Measurements from ENCODE around the gene PPFIA3. TPM values are rescaled to one million over a fixed set of nuclear protein-coding genes. Genes with fewer than 3 reads are reported as not detected.
A peak's percentile ranks its signal among the peaks of the same experiment; 100 is the strongest.

The PPFIA3 gene
- total RNA-seq, 4 donors from 2014 or later, result 1.9 to 4.1 (median 3.0) TPM

DNA sequence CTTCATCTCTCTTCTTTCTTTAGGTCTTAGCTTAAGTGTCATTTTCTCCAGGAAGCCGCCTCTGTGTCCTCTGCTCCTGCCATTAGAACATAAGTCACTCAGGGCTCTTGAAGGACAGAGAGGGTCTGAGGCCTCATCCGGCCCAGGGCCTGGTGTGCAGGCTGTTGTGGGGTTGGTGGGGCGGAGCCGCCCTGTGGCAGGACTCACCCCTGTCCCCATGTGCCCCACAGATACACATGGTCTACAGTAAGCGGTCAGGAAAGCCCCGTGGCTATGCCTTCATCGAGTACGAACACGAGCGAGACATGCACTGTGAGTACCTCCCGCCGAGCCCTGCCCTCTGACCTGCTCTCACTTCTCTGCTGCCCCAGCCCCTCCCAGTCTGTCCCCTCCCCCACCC is 18.2 kb upstream of the PPFIA3 start:
- H3K27me3 ChIP-seq, result no peaks in the 10 kb centered on the region
- intact Hi-C loops (cut with DNase I; ENCODE audit: low total_unique reads), result no loop called here
- no peaks in the 10 kb centered on the region for H3K9me3 ChIP-seq
- peaks cover 0 to 83% of the 10 kb centered on the region in 2 donors for H3K36me3 ChIP-seq
- TF ChIP-seq POLR2A (IDR thresholded peaks at IDR 0.05) (no peak), CTCF (IDR thresholded peaks at IDR 0.05 in 4 of 5, conservative IDR thresholded peaks at IDR 0.05 in 1 of 5) (no peak)
- peak overlapping the region in 3 of 4 donors; percentile 1 to 37 (median 34) for H3K27ac ChIP-seq
- ATAC-seq (no peak), DNase-seq (no peak)
- in situ Hi-C loops (cut with MboI; ENCODE audit: low sequenced_read_pairs in 4 of 4), result no loop called here
- peaks cover 27 to 33% of the 10 kb centered on the region in 2 donors for H3K4me1 ChIP-seq
- H3K4me3 ChIP-seq, result no peak overlapping the region

- Histone ChIP-seq H3K27ac (peak overlapping the region in 3 of 4 donors; percentile 11 to 47 (median 33)), H3K9me3 (no peaks in the 10 kb centered on the region), H3K27me3 (no peaks in the 10 kb centered on the region), H3K36me3 (peaks cover 0 to 94% of the 10 kb centered on the region in 2 donors), H3K4me3 (no peak overlapping the region), H3K4me1 (peaks cover 23 to 24% of the 10 kb centered on the region in 2 donors)
- DNase-seq (no peak), ATAC-seq (no peak)
- intact Hi-C loops (cut with DNase I; ENCODE audit: low total_unique reads) (no loop called here), in situ Hi-C loops (cut with MboI; ENCODE audit: low sequenced_read_pairs in 4 of 4) (no loop called here)
- no peak for TF ChIP-seq POLR2A (IDR thresholded peaks at IDR 0.05)
- no peak for TF ChIP-seq CTCF (IDR thresholded peaks at IDR 0.05 in 4 of 5, conservative IDR thresholded peaks at IDR 0.05 in 1 of 5)
Measured at GRCh38 chr19:49102303-49102702, 17.0 kb upstream of the PPFIA3 start.

GRCh38 chr19:49103331-49104085 is 15.8 kb upstream of the PPFIA3 start:
- Histone ChIP-seq H3K4me3 (no peak overlapping the region), H3K27me3 (no peaks in the 10 kb centered on the region), H3K9me3 (no peaks in the 10 kb centered on the region), H3K4me1 (peaks cover 12% of the 10 kb centered on the region in 2 donors), H3K27ac (peak overlapping the region in 1 of 4 donors; percentile 38), H3K36me3 (peaks cover 0 to 100% of the 10 kb centered on the region in 2 donors)
- ATAC-seq (no peak), DNase-seq (no peak)
- intact Hi-C loops (cut with DNase I; ENCODE audit: low total_unique reads), result no loop called here
- TF ChIP-seq CTCF (IDR thresholded peaks at IDR 0.05 in 4 of 5, conservative IDR thresholded peaks at IDR 0.05 in 1 of 5), result no peak
- in situ Hi-C loops (cut with MboI; ENCODE audit: low sequenced_read_pairs in 4 of 4), result no loop called here

GRCh38 chr19:49104229-49104864 is 15.0 kb upstream of the PPFIA3 start:
- H3K36me3 ChIP-seq, result peaks cover 0 to 99% of the 10 kb centered on the region in 2 donors
- intact Hi-C loops (cut with DNase I; ENCODE audit: low total_unique reads) (no loop called here), in situ Hi-C loops (cut with MboI; ENCODE audit: low sequenced_read_pairs in 4 of 4) (no loop called here)

More at GRCh38 chr19:49104229-49104864, 15.0 kb upstream of the PPFIA3 start:
- DNase-seq (no peak), ATAC-seq (no peak)
- no peak overlapping the region for H3K4me3 ChIP-seq
- peak overlapping the region in 2 of 4 donors; percentile 11 to 22 for H3K27ac ChIP-seq
- no peaks in the 10 kb centered on the region for H3K9me3 ChIP-seq
- peaks cover 3 to 10% of the 10 kb centered on the region in 2 donors for H3K4me1 ChIP-seq
- TF ChIP-seq POLR2A (IDR thresholded peaks at IDR 0.05), result no peak
- no peak for TF ChIP-seq CTCF (IDR thresholded peaks at IDR 0.05 in 4 of 5, conservative IDR thresholded peaks at IDR 0.05 in 1 of 5)
- no peaks in the 10 kb centered on the region for H3K27me3 ChIP-seq

All from gastrocnemius medialis (tissue), 4 donors.